HG03558 (cell line): ENCODE results near the gene COMMD2.

ENCODE experiments used
- ATAC-seq: cut with Tn5 transposase; IDR thresholded peaks from one replicate; pipeline ENCODE4 v1.9.1; 2021; ENCODE audit warnings: moderate number of reproducible peaks; ENCODE audit not compliant: unreplicated experiment; ENCODE audit errors: extremely low read depth

COMMD2 gene

DNA sequence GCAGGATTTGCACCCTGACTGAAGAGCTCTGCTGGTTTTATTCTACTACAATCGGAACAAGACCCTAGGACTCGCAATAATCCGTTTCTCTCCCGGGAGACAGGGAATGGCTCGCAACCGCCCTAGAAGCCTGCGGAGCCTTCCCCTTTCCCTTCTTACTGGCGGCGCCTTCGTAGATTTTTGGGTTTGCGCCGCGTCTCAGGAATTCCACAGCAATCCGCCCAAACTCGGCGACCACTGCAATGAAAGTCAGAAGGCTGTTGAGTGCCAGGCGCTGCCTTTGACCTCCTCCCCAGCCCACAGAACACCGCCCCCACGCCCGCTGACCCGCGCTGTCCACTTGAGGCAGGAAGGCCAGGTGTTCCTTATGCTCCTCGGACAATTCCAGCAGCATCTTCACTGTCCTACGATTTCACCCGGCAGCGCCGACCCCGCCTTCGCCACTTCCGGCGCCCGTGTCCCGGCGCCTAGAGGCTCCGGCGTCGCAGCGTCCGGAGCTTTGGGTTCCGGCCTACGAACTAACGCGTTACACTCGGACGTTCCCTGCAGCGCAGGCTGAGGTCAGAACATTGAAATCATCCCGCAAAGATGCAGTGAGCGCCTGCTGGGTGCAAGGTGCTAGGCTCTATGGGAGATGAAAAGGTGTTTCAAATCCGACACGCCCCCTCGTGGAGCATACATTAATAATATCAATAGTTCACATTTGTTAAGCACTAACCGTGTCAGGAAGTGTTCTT is at the start of gene COMMD2:
TSS of gene COMMD2 (minus strand) at position 439 of the 737 bp plus-strand sequence. CDS start at position 394, 45 bp downstream.
- peak; percentile 96 for ATAC-seq

DNA sequence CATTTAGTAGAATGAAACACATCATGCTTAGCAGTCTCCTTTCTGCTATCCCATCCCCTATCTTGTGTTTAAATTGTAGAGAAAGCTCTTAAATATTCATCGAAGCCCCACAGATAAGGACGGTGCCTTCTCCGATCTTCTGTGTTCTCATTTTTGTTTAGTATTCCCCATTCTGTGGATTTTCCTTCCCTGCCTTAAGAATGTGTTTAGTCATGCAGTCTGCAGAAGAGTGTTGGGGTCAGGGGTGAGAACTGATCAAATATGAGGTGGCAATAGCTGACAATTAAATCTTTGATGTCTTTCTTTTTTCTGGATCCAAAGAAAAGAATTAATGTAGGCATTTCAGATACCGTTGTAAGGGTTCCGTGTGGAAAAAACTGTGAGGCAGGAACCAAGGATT is 49.4 kb upstream of the COMMD2 start:
- ATAC-seq, result no peak

DNA sequence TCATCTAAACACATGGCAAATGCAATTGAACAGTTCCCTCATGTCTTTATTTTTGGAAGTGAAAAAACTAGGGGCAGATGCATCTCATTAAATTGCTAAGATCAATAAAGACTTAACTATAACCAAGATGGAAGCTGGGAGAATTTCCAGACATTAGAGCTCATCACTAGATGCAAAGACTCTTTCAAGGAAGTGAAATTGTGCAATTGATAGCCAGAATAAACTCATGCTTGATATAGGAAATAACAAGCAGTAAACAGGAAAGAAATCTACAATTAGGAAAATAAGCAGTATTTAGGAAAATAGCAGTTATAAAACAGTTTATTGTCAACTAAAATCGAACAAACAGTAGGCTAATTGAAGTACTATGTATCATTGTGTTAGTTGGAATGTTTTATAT is 48.9 kb upstream of the COMMD2 start:
- no peak for ATAC-seq

DNA sequence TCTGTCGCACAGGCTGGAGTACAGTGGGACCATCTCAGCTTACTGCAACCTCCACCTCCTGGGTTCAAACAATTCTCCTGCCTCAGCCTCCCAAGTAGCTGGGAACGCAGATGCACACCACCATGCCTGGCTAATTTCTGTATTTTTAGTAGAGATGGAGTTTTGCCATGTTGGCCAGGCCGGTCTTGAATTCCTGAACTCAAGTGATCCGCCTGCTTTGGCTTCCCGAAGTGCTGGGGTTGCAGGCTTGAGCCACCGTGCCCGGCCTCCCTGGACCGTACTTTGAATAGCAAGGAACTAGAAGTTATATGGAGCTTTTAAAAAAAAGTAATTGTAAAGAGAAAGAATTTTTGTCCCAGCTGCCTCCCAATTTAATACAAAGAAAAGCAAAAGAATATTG is 48.4 kb upstream of the COMMD2 start:
- no peak for ATAC-seq

DNA sequence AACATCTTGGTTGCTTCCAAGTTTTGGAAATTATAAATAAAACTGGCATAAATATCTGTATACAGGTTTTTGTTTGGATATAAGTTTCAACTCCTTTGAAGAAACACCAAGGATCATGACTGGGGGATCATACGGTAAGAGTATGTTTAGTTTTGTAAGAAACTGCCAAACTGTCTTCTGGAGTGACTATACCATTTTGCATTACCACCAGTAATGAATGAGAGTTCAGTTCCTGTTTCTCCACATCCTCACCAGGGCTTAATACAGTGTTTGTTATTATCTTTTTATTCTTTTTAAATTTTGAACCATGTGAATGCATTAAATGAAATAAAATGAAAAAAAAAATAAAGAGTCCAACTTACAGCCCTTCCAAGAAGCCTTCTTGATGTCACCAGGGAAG is 43.7 kb upstream of the COMMD2 start:
- ATAC-seq, result no peak

DNA sequence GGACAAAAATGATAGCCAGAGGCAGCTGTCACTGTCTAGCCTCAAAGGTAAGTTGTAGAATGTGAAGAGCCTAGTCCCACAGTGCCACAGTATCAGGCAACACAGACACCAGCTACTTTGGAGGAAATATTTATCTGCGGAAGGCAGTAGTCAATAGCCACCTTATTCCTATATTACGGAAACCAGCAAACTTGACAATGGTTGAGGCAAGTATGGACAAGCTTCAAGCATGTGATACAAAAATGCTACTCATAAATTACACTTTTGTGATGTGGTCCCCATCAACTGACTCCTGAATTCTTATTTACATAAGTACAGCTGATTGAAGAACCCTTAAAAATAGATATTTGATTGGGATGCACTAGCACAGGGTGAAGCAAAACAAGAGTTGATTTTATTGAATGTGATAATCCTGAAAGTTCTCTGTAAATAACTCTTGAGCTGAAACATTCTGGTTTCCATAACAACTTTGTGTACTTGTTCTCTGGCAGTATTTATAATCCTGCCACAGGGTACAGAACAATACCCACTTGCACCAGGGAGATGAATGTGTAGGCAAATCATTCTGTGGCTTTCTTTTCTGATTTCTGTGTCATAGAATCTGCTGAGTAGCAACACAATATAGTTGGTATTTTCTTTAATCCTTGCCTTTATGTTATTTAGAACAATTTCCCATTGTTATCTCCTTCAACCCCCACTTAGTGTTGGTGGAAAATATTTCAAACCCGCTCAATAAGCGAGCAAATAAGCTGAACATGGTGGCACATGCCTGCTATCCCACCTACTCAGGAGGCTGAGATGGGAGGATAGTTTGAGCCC is 40.4 kb upstream of the COMMD2 start, which contains the start of gene ANKUB1:
TSS of gene ANKUB1 (minus strand) at position 103 of the 819 bp plus-strand sequence. CDS start 188 bp downstream, outside the sequence.
- no peak for ATAC-seq

DNA sequence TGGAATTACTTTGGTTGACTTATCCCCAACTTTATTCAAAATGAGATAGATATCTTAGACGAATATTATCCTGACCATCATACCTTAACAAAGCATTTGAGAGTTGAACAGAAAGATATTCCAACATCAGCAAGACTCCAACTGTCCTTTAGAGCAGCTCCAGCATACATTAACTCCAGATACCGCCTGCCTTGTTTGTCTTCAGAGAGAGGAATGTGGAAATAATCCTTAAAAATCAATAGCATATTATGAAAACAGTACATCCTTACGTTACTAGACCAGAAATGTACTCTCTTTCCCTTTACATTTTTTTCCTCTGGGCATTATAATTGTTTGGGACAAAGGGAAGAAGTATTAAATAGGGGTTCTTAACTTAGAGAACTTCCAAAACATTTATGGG is 38.4 kb upstream of the COMMD2 start:
- no peak for ATAC-seq

DNA sequence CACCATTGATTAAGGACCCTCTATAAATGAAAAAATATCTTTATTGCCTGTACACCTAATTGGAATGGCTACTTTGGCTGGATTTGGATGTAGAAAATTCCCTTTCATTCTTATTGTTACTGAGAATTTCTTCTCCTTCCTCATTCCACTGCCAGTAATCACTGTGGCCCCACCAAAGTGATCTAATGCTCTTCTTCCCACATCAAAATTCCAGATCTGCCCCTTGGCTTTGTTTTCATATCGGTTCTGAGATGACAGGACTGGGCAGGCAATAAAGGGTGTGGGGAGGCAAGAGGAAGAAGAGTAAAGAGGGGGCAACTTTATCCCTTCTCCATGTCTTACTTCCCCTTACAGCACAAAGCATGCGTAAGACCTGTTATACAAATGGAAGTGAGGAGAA is 38.0 kb upstream of the COMMD2 start:
- ATAC-seq, result no peak

DNA sequence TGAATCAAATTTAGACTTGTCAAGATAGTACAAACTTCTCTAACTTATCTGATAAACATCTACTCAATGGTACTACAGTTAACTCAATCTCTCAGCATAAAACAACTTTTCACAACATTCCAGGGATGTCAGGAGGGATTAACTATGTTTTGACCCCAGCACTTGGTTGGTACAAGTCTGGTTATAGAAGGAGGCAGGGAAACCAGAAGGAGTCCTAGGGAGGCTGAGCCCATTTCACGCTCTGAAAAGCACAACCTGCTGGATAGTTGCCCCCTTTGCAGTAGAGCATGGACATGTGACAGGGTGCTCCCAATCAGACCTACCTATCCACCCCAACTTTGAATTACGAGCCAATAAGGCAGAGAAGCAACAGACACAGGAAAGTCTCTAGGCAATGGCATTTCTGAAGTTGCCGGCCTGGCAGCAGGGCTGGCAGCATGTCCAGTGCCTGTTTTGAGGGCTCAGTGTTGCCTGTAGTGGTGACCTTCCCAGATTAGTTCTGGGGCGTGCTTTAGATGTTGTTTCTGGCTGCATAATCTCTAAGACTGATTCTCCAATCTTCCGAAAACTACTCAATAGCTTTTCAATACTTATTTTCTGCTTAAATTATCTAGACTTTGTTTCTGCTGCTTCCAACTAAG is 31.9 kb upstream of the COMMD2 start:
- no peak for ATAC-seq

DNA sequence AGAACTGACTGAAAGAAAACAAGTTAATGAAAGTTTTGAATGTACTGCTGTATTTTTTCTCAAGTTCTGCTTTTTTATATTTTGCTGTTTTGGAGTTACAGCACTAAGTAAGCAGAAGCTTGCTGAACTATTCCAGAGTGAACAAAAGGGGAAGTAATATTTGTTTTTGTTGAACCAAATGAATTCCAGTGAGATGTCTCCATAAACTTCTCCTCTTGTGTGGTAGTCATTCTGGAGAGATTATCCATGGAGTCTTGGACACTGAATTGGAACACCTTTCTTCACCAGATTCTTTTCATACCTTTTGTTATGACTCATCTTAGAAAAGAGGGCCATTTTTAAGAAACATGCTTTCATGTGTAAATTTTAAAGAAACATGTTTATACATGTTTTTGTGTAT is 31.3 kb upstream of the COMMD2 start:
- ATAC-seq, result no peak

DNA sequence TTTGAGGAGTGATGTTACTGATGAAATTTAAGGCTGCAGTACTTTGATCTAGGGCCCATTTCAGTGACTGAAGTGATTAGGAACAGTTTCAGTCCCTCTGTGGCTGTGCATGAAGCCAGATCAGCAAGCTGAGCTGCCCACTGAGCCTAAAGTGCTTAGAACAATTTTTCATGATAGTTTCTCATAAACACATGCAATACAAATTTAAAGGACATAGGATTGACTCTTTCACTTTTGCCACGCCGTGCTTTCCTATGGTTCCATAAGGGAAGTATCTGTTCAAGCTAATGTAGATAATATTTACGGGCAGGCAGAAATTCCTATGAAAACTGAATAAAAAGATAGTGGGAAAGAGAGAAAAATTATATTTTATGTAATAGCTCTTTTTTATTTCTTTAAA is 29.5 kb upstream of the COMMD2 start:
- no peak for ATAC-seq

DNA sequence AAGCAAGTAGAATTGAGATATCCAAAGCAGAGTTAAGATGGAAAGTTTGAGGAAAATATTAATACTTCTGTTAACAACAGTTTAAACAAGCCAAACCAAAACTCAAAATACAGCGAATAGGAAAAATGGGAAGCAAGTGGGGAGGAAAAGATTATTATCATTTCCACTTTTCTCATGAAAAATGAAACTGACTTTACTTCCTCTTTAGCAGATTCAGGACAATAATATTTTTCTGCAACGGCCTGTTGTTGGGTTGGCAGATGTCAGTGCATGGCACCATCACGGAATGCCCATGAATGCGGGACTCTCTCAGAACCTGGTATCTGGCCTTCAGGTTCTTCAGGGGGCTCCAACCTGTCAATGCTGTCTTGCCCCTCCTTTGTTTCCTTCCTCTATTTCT is 28.9 kb upstream of the COMMD2 start:
- no peak for ATAC-seq

DNA sequence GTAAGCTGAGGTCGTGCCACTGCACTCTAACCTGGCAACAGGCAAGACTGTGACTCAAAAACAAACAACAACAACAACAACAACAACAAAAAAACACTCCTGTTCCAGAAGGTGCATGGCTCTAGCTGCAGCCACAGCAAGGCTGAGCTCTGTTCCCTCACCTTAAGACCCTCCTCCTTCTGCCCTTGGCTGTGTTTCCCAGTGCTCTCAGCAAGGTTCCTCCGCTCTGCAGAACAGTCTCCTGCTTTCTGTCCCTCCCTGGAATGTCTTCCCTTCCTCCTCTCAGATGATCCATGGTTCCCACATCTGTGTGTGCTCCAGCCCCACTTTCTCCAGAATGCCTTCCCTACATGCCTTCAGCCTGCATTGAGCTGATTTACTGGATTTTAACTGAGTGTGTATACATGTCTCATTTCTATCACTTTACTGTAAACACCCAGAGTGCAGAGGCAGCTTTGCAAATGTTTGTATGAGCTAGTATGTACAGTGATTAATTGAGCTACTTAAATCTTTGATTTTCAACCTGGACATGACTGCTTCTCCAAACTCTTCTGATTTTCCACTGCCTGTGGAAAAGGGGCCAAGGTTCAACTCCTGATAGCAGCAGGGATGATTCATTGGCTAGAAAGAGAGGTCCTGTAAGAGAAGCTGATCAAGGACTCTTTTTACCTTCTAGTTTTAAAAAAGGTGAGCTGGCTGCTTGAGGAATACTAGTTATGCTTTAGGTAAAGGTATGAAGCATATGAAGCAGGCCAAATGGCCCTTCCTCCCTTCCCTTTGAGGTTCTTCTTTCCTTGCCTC is 25.3 kb upstream of the COMMD2 start:
- no peak for ATAC-seq

DNA sequence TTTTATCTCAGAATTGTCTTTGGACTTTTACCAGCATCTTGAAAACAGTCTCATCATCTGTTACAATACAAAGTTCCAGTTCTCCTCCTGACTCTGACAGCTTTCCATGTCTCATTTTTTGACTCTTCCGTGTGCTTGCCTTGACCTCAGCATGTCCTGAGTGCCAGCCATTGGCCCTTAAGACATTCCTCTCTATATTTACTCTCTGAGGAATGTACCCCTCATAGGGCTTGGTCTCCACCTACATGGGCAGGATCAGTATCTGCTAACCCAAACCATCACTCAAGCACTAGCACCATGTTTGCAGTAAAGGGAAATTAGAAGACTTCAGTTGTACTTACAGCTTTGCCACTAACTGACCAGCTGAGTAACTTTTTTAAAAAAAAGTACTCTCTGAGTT is 23.9 kb upstream of the COMMD2 start:
- no peak for ATAC-seq

DNA sequence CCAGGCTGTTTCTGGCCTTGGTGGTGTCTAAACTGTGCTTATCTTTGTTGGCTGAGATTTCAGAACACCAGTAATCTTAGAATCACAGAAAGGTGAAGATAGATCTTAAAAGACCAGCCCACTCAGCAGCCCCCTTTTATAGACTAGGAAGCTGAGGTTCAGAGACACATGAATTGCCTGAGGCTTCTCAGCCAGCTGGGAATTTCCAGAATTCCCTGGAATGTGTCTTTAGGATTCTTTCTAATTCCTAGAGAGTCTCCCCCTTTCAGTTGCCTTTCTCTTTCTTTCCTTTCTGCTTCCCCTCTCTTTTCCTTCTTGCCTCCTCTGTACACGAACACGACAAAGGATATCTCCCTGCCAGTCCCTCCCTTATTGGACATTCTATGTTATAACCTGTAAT is 20.6 kb upstream of the COMMD2 start:
- ATAC-seq, result no peak

DNA sequence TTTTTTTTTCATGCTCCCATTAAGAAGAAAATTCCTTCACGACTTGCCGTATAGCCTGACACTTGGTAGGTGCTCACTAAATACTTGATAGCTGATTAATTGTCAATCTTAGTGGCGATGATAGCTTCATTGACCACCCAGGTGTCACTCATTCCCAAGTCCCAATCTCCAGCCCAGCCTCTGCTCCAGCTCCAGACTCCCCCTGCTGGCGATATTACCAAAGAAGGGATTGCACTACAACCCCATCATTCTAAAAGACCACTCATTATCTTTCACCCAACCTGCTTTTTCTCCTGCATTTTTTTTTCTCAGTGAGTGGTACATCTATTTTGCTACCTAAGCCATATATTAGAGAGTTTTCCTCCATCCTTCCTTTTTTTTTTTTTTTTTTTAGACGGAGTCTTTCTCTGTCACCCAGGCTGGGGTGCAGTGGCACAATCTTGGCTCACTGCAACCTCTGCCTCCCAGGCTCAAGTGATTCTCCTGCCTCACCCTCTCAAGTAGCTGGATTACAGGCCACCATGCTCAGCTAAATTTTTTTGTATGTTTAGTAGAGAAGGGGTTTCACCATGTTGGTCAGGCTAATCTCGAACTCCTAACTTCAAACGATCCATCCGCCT is 19.5 kb upstream of the COMMD2 start:
- no peak for ATAC-seq

DNA sequence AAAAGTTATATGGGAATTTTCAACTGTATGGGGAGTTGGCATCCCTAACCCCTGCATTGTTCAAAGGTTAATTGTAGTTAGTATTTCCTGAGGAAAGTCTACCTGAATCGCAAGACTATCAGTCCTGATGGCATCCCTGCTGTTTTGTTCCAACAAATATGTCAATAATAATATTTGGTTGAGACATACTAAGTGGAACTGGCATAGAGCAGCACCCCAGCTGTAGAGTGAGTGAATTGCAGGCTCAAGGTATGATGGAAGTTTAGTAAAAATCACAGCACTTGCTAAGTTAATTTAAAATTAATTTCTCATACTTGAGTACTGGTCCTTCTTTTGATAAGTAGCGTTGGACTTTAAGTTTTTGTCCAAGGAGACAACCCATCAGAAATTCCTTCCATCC is 18.0 kb upstream of the COMMD2 start:
- no peak for ATAC-seq

DNA sequence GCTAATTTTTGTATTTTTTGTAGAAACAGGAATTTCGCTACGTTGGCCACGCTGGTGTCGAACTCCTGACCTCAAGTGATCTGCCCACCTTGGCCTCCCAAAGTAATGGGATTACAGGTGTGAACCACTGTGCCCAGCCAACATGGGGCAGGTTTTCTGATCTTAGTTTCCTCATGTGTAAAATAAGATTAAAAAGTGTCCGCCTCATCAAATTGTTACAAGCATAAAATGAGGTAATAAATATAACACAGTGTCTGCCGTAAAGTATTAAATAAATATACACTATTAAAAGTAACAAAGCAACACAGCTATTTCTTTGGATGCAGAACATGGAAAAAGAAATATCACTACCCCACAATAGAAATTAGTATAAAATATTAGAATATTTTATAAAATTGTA is 16.4 kb upstream of the COMMD2 start:
- ATAC-seq, result no peak

DNA sequence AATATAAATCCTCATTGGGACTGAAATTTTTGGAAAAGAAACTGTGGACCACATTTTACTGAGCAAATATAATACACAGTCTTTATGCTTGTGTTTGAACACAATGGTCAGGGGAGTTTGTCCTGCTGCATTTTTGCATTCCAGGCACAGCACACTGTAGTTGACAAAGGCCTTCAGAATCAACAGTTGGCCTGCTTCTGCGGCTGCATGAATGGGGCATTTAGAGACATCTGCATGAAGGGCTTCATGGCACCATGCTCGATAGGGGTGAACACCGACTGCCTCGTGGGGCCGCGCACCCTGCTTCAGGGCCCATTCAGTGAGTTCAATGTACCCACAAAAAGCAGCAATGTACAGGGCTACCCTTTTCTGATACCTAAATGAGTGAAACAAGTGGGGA is 15.4 kb upstream of the COMMD2 start:
- no peak for ATAC-seq

DNA sequence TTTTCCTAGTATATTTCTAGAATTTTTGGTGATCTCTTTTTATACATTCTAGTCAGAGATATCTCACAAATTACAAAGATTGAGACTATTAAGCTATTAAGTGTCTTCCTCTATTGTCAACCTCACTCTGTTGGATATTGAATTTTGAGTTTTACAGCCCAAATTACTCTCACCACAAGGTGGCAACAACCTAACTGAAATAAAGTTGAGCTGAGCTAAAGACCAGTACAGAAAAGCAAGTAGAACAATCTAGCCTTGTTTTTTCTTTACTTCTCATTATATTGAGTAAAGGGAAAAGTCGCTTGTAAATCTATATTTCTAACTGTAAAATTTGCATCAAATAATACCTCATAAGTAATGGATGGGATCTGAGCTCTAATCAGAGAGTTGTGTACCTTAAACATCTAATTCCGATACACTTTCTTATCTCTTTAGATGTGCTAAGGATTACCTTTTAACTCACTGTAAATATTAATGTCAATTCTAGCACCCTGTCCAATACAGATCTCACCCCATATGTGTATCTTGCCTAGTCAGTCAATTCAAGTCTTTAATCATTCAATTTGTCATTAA is 13.6 kb upstream of the COMMD2 start:
- ATAC-seq, result no peak
